ENCODE measurements around the gene CHST12. TPM values are rescaled to one million over a fixed set of nuclear protein-coding genes. Genes with fewer than 3 reads are reported as not detected.
A peak's percentile ranks its signal among the peaks of the same experiment; 100 is the strongest.

The CHST12 gene
- polyA plus RNA-seq (2011; rRNA removed) (5.6 and 6.2 TPM in 2 replicates), polyA plus RNA-seq (2017; fragmentation: RNase III; extraction: RNeasy Plus Mini Kit Qiagen cat#74134 plus additional on column Dnase treatment) (9.4 to 12.0 TPM (median 11.3 TPM) in 3 replicates), polyA minus RNA-seq (2011; rRNA and poly(A)+ RNA removed) (2.6 and 3.6 TPM in 2 replicates)
- polyA plus RNA-seq (2012; cell fraction: cytosol; rRNA removed): 14.8 and 22.4 TPM in 2 replicates
- 21.2 and 32.0 TPM in 2 replicates for polyA plus RNA-seq (2012; cell fraction: nucleus; rRNA removed)

DNA sequence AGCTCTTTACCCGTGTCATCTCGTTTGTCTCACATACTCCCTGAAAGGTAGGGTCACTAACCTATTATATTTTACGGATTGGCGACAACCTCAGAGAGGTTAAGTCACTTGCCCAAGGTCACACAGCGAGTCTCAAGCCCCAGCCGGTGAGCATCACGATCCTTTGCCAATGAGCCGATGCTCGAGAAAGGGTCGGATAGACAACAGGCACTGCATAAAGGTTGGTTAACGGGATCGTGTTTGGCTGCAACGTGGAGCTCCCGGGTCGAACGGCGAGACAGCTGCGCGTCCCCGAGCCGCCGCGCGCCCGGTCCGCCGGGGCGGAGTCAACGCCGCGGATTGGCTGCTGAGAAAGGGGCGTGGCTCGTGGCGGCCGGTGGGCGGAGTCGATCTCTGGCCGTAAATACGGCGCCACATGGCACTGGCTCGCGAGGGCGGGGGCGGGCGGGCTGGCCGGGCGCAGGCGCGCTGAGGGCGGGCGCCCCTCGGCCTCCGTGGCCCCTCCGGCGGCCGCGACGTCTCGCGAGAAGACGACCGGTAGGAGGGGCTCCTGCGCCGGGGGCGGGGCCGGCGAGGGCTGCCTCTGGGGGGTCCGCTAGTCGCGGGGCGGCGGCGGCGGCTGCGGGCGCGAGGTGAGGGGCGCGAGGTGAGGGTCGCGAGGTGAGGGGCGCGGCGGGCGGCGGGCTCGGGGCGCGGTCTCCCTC lies at the start of gene CHST12:
TSS of gene CHST12 (plus strand) at position 598 of the 704 bp plus-strand sequence. CDS start 29,029 bp downstream, outside the sequence.
- FAIRE-seq (no peak), DNase-seq (ENCODE audit: low read depth in 1 of 2, low spot score in 1 of 2) (peak; percentile 93 to 95), ATAC-seq (peak; percentile 69 to 79)
- Histone ChIP-seq H3K27ac (peak within 1 kb of the TSS; percentile 81 to 96), H3K9me3 (no peaks in the 10 kb centered on the region), H3K4me3 (peak within 1 kb of the TSS; percentile 92), H3K4me2 (peak within 1 kb of the TSS; percentile 93), H3K4me1 (peaks cover 24% of the 10 kb centered on the region)
- ChIA-PET CTCF (interaction anchor here (1.4 to 1.9 kb wide), 2 partner anchors 9 to 48 kb away, joined by 4 to 5 read pairs; no protein-coding TSS in a partner anchor), POLR2A (interaction anchor here (0.6 to 1.0 kb wide), 5 partner anchors 18 to 228 kb away, joined by 3 to 8 read pairs (median 5); partner anchors contain the start of genes EIF3B and TTYH3)
- 3% methylated on average over 29 of the region's 89 CpGs for WGBS (ENCODE audit: missing lambda C conversion rate)
- TF ChIP-seq KDM1A (IDR thresholded peaks at IDR 0.05; ENCODE audit: low read depth) (peak; percentile 100), CHD2 (IDR thresholded peaks at IDR 0.05; ENCODE audit: low read length, partially characterized antibody) (peak; percentile 69), MAX (IDR thresholded peaks at IDR 0.05) (peak; percentile 84), CBX8 (IDR thresholded peaks at IDR 0.05) (no peak), MAFK (IDR thresholded peaks at IDR 0.05; ENCODE audit: partially characterized antibody) (no peak), EP300 (IDR thresholded peaks at IDR 0.05) (no peak), TP53 (CRISPR knock-in tag; IDR thresholded peaks at IDR 0.05) (no peak), POLR2A (IDR thresholded peaks at IDR 0.05; ENCODE audit: low read length) (peak; percentile 70), FOSL2 (IDR thresholded peaks at IDR 0.05) (no peak), FOSL2 (CRISPR knock-in tag; IDR thresholded peaks at IDR 0.05) (no peak), SREBF2 (IDR thresholded peaks at IDR 0.05) (no peak), RARB (CRISPR knock-in tag; IDR thresholded peaks at IDR 0.05) (0 out of 2 replicates have a peak, but pooled peaks have one; percentile 25), USF2 (IDR thresholded peaks at IDR 0.05) (peak; percentile 15; the same call in 1 of the 2 replicates), MAZ (IDR thresholded peaks at IDR 0.05; ENCODE audit: borderline replicate concordance, low read depth, low read length) (no peak), FOXS1 (CRISPR knock-in tag; IDR thresholded peaks at IDR 0.05) (no peak), CEBPB (IDR thresholded peaks at IDR 0.05) (no peak), MYC (IDR thresholded peaks at IDR 0.05; ENCODE audit: borderline replicate concordance, low read length) (no peak), RAD21 (conservative IDR thresholded peaks at IDR 0.05 in 1 of 2, IDR thresholded peaks at IDR 0.05 in 1 of 2) (no peak), ZSCAN20 (CRISPR knock-in tag; IDR thresholded peaks at IDR 0.05) (0 out of 2 replicates have a peak, but pooled peaks have one; percentile 17), RCOR1 (IDR thresholded peaks at IDR 0.05; ENCODE audit: low read depth, low read length) (peak; percentile 95; the same call in 1 of the 2 replicates), JUNB (IDR thresholded peaks at IDR 0.05) (no peak), PHF8 (IDR thresholded peaks at IDR 0.05; ENCODE audit: borderline replicate concordance, low read depth) (peak; percentile 44; the same call in 1 of the 2 replicates), FOSB (CRISPR knock-in tag; IDR thresholded peaks at IDR 0.05) (0 out of 2 replicates have a peak, but pooled peaks have one; percentile 17), RFX5 (IDR thresholded peaks at IDR 0.05) (no peak), JUN (IDR thresholded peaks at IDR 0.05) (peak; percentile 64 to 75; a peak in 4 of 5 replicates), BCL3 (IDR thresholded peaks at IDR 0.05) (0 out of 3 replicates have a peak, but pooled peaks have one; percentile 47), KDM5A (IDR thresholded peaks at IDR 0.05) (no peak), NFE2L2 (conservative IDR thresholded peaks at IDR 0.05; ENCODE audit: low read length) (no peak), HDAC2 (IDR thresholded peaks at IDR 0.05) (peak; percentile 100), POLR2AphosphoS2 (conservative IDR thresholded peaks at IDR 0.05; ENCODE audit: low read length) (no peak), HES2 (IDR thresholded peaks at IDR 0.05) (no peak), TFCP2L1 (CRISPR knock-in tag; IDR thresholded peaks at IDR 0.05) (0 out of 2 replicates have a peak, but pooled peaks have one; percentile 41), ZFP36 (IDR thresholded peaks at IDR 0.05; ENCODE audit: borderline replicate concordance, partially characterized antibody) (peak; percentile 97), EHMT2 (IDR thresholded peaks at IDR 0.05; ENCODE audit: low read depth) (no peak)
- TF ChIP-seq, protein P1, sequence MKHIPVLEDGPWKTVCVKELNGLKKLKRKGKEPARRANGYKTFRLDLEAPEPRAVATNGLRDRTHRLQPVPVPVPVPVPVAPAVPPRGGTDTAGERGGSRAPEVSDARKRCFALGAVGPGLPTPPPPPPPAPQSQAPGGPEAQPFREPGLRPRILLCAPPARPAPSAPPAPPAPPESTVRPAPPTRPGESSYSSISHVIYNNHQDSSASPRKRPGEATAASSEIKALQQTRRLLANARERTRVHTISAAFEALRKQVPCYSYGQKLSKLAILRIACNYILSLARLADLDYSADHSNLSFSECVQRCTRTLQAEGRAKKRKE (CRISPR knock-in tag; IDR thresholded peaks at IDR 0.05; ENCODE audit: low read depth): no peak
- TF ChIP-seq, protein P2, sequence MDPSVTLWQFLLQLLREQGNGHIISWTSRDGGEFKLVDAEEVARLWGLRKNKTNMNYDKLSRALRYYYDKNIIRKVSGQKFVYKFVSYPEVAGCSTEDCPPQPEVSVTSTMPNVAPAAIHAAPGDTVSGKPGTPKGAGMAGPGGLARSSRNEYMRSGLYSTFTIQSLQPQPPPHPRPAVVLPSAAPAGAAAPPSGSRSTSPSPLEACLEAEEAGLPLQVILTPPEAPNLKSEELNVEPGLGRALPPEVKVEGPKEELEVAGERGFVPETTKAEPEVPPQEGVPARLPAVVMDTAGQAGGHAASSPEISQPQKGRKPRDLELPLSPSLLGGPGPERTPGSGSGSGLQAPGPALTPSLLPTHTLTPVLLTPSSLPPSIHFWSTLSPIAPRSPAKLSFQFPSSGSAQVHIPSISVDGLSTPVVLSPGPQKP (IDR thresholded peaks at IDR 0.05; ENCODE audit: low read depth, low read length): no peak
- TF ChIP-seq, protein P3, sequence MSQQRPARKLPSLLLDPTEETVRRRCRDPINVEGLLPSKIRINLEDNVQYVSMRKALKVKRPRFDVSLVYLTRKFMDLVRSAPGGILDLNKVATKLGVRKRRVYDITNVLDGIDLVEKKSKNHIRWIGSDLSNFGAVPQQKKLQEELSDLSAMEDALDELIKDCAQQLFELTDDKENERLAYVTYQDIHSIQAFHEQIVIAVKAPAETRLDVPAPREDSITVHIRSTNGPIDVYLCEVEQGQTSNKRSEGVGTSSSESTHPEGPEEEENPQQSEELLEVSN (IDR thresholded peaks at IDR 0.05; ENCODE audit: borderline replicate concordance, low read depth): no peak; the same call in 1 of the 2 replicates

Data from A549 (cell line).